B cell (primary cell): ENCODE results near the gene NRF1. TPM values are rescaled to one million over a fixed set of nuclear protein-coding genes. Genes with fewer than 3 reads are reported as not detected.

ENCODE experiments used
- ATAC-seq: fragments of 200-7000 bp; cut with Tn5 transposase; one replicate; pipeline ENCODE4 v1.10.0; 2021; ENCODE audit warnings: low read depth, mild to moderate bottlenecking, moderate number of reproducible peaks, moderate library complexity
- CTCF ChIA-PET: fragments of 350-600 bp; sonication (Branson Sonifier 250); formaldehyde crosslinking; loops from one replicate; lab custom pipeline; 2021; ENCODE audit warnings: antibody characterized with exemption, inconsistent platforms; lab: Charles Lee
- POLR2A ChIA-PET: fragments of 350-600 bp; sonication (Branson Sonifier 250); formaldehyde crosslinking; loops from one replicate; lab custom pipeline; 2021; ENCODE audit warnings: antibody characterized with exemption; lab: Charles Lee
- DNase-seq: peaks from one replicate; pipeline ENCODE4 v3.0.0; 2013
- H2AFZ ChIP-seq: 2 replicates; pipeline ENCODE4 v1.6.1; 2012; ENCODE audit warnings: mild to moderate bottlenecking, low read depth, low read length; ENCODE audit not compliant: insufficient read depth, poor library complexity, severe bottlenecking
- H3K27ac ChIP-seq, 2 donors: 1 replicate in 1 of 2; 2 replicates in 1 of 2; pipeline ENCODE4 v1.5.1; 2012 to 2013; ENCODE audit warnings: low read length in 2 of 2, mild to moderate bottlenecking in 2 of 2, moderate library complexity in 1 of 2
- H3K27me3 ChIP-seq, 4 experiments: fragments of 200-600 bp in 1 of 4; sonication (generic) in 1 of 4; replicated peaks in 1 of 4; 1 replicate in 2 of 4; 2 replicates in 2 of 4; pipeline versions ENCODE4 v1.6.1 to v1.7.0; 2013 to 2016; ENCODE audit warnings: low read length in 3 of 4, mild to moderate bottlenecking in 2 of 4, mixed read lengths in 1 of 4, moderate library complexity in 1 of 4; ENCODE audit not compliant: insufficient read depth in 4 of 4, control insufficient read depth in 3 of 4; ENCODE audit errors: control extremely low read depth in 1 of 4
- H3K36me3 ChIP-seq, 2 experiments: replicated peaks in 1 of 2; 1 replicate in 1 of 2; 2 replicates in 1 of 2; pipeline versions ENCODE4 v1.6.1 to v1.7.1; 2013; ENCODE audit warnings: low read length in 1 of 2; ENCODE audit not compliant: insufficient read depth in 2 of 2, control insufficient read depth in 1 of 2; ENCODE audit errors: control extremely low read depth in 1 of 2, extremely low read depth in 1 of 2
- H3K4me1 ChIP-seq, 2 donors: fragments of 200-600 bp in 1 of 2; sonication (generic) in 1 of 2; 1 replicate in 1 of 2; 2 replicates in 1 of 2; pipeline versions ENCODE4 v1.5.1 to v1.6.1; 2013 to 2017; ENCODE audit warnings: low read length in 2 of 2; ENCODE audit not compliant: control insufficient read depth in 2 of 2, insufficient read depth in 2 of 2
- H3K4me2 ChIP-seq: replicated peaks from 2 replicates; pipeline ENCODE3; 2012; ENCODE audit warnings: mild to moderate bottlenecking, low read depth, low read length; ENCODE audit not compliant: poor library complexity, severe bottlenecking
- H3K4me3 ChIP-seq, 5 experiments: fragments of 200-600 bp in 1 of 5; sonication (generic) in 1 of 5; 1 replicate in 3 of 5; 2 replicates in 2 of 5; pipeline versions ENCODE4 v1.5.1 to v1.7.0; 2011 to 2016; ENCODE audit warnings: low read length in 4 of 5, mild to moderate bottlenecking in 4 of 5, low read depth in 2 of 5, control low read depth in 1 of 5, moderate library complexity in 1 of 5; ENCODE audit not compliant: insufficient read depth in 1 of 5; ENCODE audit errors: control extremely low read depth in 1 of 5, extremely low read depth in 1 of 5
- H3K79me2 ChIP-seq: fragments of 200-600 bp; sonication (generic); one replicate; pipeline ENCODE4 v1.6.0; 2016; ENCODE audit warnings: low read length; ENCODE audit not compliant: control insufficient read depth, insufficient read depth
- H3K9ac ChIP-seq: fragments of 200-600 bp; sonication (generic); 2 replicates; pipeline ENCODE4 v1.6.1; 2017; ENCODE audit warnings: mild to moderate bottlenecking, low read length, moderate library complexity
- H3K9me3 ChIP-seq, 3 donors: one replicate each; pipeline versions ENCODE4 v1.6.1 to v1.7.1; 2013; ENCODE audit warnings: low read length in 2 of 3; ENCODE audit not compliant: control insufficient read depth in 2 of 3, insufficient read depth in 1 of 3; ENCODE audit errors: control extremely low read depth in 1 of 3
- H4K20me1 ChIP-seq: 2 replicates; pipeline ENCODE4 v1.6.0; 2012; ENCODE audit warnings: mild to moderate bottlenecking, low read length; ENCODE audit not compliant: insufficient read depth, control insufficient read depth, poor library complexity, severe bottlenecking
- H3K27ac Mint-ChIP-seq: one replicate; pipeline ENCODE4 v1.8.0; 2021; ENCODE audit warnings: mixed read lengths
- H3K27me3 Mint-ChIP-seq: one replicate; pipeline ENCODE4 v1.8.0; 2021; ENCODE audit warnings: mixed read lengths
- H3K4me1 Mint-ChIP-seq: one replicate; pipeline ENCODE4 v1.8.0; 2021; ENCODE audit warnings: mixed read lengths
- H3K4me3 Mint-ChIP-seq: one replicate; pipeline ENCODE4 v1.8.0; 2021; ENCODE audit warnings: mixed read lengths
- H3K9me3 Mint-ChIP-seq: one replicate; pipeline ENCODE4 v1.8.0; 2022; ENCODE audit warnings: mixed read lengths; ENCODE audit not compliant: insufficient read depth
- EZH2 ChIP-seq: IDR thresholded peaks from 2 replicates; pipeline ENCODE4 v1.6.1; 2012; ENCODE audit warnings: borderline replicate concordance, low read depth, mild to moderate bottlenecking, moderate library complexity, low read length; ENCODE audit not compliant: insufficient read depth, poor library complexity, severe bottlenecking
- WGBS: methylation state at CpG from one replicate; pipeline ENCODE4 v1.1.5; 2013; ENCODE audit warnings: missing lambda C conversion rate; ENCODE audit not compliant: insufficient coverage; 5-methylcytosine and 5-hydroxymethylcytosine counted together
- intact Hi-C: fragments of 100-400 bp; cut with micrococcal nuclease; formaldehyde crosslinking; loops from one replicate; pipeline ENCODE4 v1.10.0; 2022
- polyA plus RNA-seq: library from polyadenylated mRNA; depleted of rRNA; stranded (reverse); fragments of >200 nt; gene quantifications from 2 replicates; pipeline ENCODE4 v1.2.3, GENCODE V29; 2012
- total RNA-seq, 2 donors: library from RNA; stranded (reverse); fragments of 120-200 nt in 1 of 2; gene quantifications; 1 replicate in 1 of 2; 2 replicates in 1 of 2; pipeline versions ENCODE4 v1.2.3 to v1.2.4, GENCODE V29; 2013 to 2022
- TF ChIP-seq, protein P1 (sequence below): fragments of 200-600 bp; IDR thresholded peaks from one replicate; pipeline ENCODE4 v1.8.0; 2022; ENCODE audit warnings: antibody characterized with exemption, mild to moderate bottlenecking

Gene NRF1
- total and polyA plus RNA-seq, 2 donors (not counting 1 experiment from before 2014, with no cell fraction given), result 19.6 to 53.0 TPM

DNA sequence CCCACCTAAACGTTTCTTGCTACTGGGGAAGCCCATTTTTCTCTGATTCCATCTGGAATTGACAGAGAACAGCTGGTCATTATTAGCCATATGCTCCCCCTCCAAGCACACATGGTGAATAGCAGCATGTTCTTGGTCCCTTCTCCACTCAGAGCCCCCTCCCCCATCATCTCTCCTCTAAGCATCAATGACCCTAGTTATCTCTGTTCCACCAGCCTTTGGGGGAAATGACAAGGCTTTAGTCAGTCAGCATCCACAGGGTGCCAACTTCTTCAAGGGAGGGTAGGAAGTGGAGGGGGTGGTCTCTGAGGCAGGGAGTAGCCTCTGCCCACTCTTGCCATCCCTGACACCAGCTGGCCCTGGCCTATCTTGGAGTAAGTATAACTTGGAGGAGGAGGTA is 178.1 kb downstream of the NRF1 start:
- ATAC-seq, result no peak
- H2AFZ ChIP-seq, result no peak overlapping the region
- no peak for TF ChIP-seq EZH2
- TF ChIP-seq, protein P1, sequence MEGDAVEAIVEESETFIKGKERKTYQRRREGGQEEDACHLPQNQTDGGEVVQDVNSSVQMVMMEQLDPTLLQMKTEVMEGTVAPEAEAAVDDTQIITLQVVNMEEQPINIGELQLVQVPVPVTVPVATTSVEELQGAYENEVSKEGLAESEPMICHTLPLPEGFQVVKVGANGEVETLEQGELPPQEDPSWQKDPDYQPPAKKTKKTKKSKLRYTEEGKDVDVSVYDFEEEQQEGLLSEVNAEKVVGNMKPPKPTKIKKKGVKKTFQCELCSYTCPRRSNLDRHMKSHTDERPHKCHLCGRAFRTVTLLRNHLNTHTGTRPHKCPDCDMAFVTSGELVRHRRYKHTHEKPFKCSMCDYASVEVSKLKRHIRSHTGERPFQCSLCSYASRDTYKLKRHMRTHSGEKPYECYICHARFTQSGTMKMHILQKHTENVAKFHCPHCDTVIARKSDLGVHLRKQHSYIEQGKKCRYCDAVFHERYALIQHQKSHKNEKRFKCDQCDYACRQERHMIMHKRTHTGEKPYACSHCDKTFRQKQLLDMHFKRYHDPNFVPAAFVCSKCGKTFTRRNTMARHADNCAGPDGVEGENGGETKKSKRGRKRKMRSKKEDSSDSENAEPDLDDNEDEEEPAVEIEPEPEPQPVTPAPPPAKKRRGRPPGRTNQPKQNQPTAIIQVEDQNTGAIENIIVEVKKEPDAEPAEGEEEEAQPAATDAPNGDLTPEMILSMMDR, result no peak
- no peak overlapping the region for H3K4me3 ChIP-seq
- H3K36me3 ChIP-seq, result no peaks in the 10 kb centered on the region
- H3K4me2 ChIP-seq, result no peak overlapping the region
- H4K20me1 ChIP-seq, result no peaks in the 10 kb centered on the region
- peaks cover 0 to 10% (median 0%) of the 10 kb centered on the region in 3 donors for H3K9me3 ChIP-seq
- Mint-ChIP-seq H3K4me1 (peaks cover 11% of the 10 kb centered on the region), H3K27me3 (peaks cover 43% of the 10 kb centered on the region), H3K4me3 (no peak overlapping the region), H3K27ac (no peak overlapping the region), H3K9me3 (no peaks in the 10 kb centered on the region)
- POLR2A ChIA-PET, result no interaction called here
- H3K27me3 ChIP-seq, result peaks cover 0 to 45% (median 20%) of the 10 kb centered on the region in 4 experiments
- no peaks in the 10 kb centered on the region for H3K79me2 ChIP-seq
- no peak overlapping the region for H3K27ac ChIP-seq
- CTCF ChIA-PET, result interaction anchor here (0.9 kb wide), 1 partner anchor 36 kb away, joined by 3 read pairs; no protein-coding TSS in a partner anchor
- no peak overlapping the region for H3K9ac ChIP-seq
- intact Hi-C loops, result no loop called here
- no peak for DNase-seq
- H3K4me1 ChIP-seq, result peaks cover 15% of the 10 kb centered on the region in 2 donors
- 50% methylated on average over 1 of the region's 1 CpG for WGBS

DNA sequence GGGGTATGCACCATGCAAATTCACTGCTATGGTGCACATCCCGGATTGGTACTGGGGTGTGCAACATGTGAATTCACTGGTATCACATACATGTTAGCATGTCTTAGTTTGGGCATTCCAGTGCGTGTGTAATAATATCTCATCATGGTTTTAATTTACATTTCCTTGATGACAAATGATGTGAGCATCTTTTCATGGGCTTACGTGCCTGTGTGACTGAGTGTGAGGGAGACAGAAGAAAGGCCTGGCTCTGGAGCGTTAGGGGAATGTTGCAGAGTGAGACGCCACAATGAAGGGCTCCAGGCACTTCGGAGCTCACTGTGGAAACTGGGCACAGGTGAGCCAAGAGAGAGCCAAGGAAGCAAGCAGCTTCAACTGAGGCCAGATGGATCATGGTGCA is 178.6 kb downstream of the NRF1 start:
- Histone ChIP-seq H3K4me1 (peaks cover 10% of the 10 kb centered on the region in 2 donors), H3K36me3 (no peaks in the 10 kb centered on the region), H3K79me2 (no peaks in the 10 kb centered on the region), H3K4me2 (no peak overlapping the region), H2AFZ (no peak overlapping the region), H3K9me3 (peaks cover 0 to 6% (median 0%) of the 10 kb centered on the region in 3 donors), H4K20me1 (no peaks in the 10 kb centered on the region), H3K27ac (no peak overlapping the region), H3K4me3 (no peak overlapping the region), H3K9ac (no peak overlapping the region), H3K27me3 (peaks cover 0 to 40% (median 15%) of the 10 kb centered on the region in 4 experiments)
- POLR2A ChIA-PET, result no interaction called here
- Mint-ChIP-seq H3K27ac (no peak overlapping the region), H3K27me3 (peaks cover 40% of the 10 kb centered on the region), H3K4me3 (no peak overlapping the region), H3K4me1 (peaks cover 8% of the 10 kb centered on the region), H3K9me3 (no peaks in the 10 kb centered on the region)
- DNase-seq (no peak), ATAC-seq (no peak)
- no peak for TF ChIP-seq EZH2
- TF ChIP-seq, protein P1, result no peak
- CTCF ChIA-PET, result interaction anchor here (0.9 kb wide), 1 partner anchor 35 kb away, joined by 3 read pairs; no protein-coding TSS in a partner anchor
- 91% methylated on average over 6 of the region's 6 CpGs for WGBS
- intact Hi-C loops, result no loop called here
